ENCODE data around the gene PKIB.

DNA sequence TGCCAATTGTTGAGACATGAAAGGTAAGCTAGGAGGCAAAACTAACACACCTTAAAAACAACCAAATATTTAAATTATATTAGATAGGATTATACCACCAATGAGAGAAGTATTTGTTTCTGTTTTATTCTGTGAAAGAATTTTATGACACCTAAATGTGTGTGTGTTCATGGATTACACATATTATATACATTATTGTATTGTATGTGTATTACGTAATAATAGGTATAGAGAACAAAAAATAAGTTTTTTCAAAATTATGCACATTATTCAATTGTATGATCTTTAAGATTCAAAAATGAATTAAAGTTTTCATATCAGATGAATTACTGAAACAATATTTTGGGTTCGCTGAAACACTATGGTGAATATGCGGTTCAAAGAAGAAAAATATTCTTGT is 85.0 kb downstream of the PKIB start:
- TF ChIP-seq, protein P1, sequence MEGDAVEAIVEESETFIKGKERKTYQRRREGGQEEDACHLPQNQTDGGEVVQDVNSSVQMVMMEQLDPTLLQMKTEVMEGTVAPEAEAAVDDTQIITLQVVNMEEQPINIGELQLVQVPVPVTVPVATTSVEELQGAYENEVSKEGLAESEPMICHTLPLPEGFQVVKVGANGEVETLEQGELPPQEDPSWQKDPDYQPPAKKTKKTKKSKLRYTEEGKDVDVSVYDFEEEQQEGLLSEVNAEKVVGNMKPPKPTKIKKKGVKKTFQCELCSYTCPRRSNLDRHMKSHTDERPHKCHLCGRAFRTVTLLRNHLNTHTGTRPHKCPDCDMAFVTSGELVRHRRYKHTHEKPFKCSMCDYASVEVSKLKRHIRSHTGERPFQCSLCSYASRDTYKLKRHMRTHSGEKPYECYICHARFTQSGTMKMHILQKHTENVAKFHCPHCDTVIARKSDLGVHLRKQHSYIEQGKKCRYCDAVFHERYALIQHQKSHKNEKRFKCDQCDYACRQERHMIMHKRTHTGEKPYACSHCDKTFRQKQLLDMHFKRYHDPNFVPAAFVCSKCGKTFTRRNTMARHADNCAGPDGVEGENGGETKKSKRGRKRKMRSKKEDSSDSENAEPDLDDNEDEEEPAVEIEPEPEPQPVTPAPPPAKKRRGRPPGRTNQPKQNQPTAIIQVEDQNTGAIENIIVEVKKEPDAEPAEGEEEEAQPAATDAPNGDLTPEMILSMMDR (IDR thresholded peaks at IDR 0.05), result no peak
- no peak for TF ChIP-seq POLR2A (IDR thresholded peaks at IDR 0.05)

All from ovary (tissue), 3 donors.